HepG2 (cell line): Measurements from ENCODE around the gene CASP3. TPM values are rescaled to one million over a fixed set of nuclear protein-coding genes. Genes with fewer than 3 reads are reported as not detected.

Source experiments
- CBFB ChIP-seq: sonication (generic); formaldehyde crosslinking; IDR thresholded peaks from 2 replicates; pipeline ENCODE4 v1.4.0; 2020; ENCODE audit warnings: missing genetic modification reagents
- ESRRA ChIP-seq: sonication (generic); formaldehyde crosslinking; IDR thresholded peaks from 2 replicates; pipeline ENCODE4 v1.5.1; 2020; ENCODE audit warnings: mild to moderate bottlenecking, low read depth, missing genetic modification reagents
- FOSL1 ChIP-seq: sonication (generic); formaldehyde crosslinking; IDR thresholded peaks from 2 replicates; pipeline ENCODE4 v1.9.0; 2021; ENCODE audit warnings: missing genetic modification reagents, borderline replicate concordance
- NR2C2 ChIP-seq: sonication (generic); formaldehyde crosslinking; IDR thresholded peaks from 2 replicates; pipeline ENCODE4 v1.4.0; 2020; ENCODE audit warnings: missing genetic modification reagents, mild to moderate bottlenecking, moderate library complexity, borderline replicate concordance
- SIX4 ChIP-seq: sonication (generic); formaldehyde crosslinking; IDR thresholded peaks from 2 replicates; pipeline ENCODE4 v1.4.0; 2020; ENCODE audit warnings: missing genetic modification reagents
- TBX3 ChIP-seq: fragments of 450-650 bp; IDR thresholded peaks from 2 replicates; pipeline ENCODE4 v1.6.1; 2017; ENCODE audit warnings: antibody characterized with exemption, mild to moderate bottlenecking, inconsistent platforms, borderline replicate concordance
- TFE3 ChIP-seq: IDR thresholded peaks from 2 replicates; pipeline ENCODE4 v1.6.1; 2016
- THAP11 ChIP-seq: IDR thresholded peaks from 2 replicates; pipeline ENCODE4 v1.6.1; 2016; ENCODE audit warnings: missing biosample characterization, missing genetic modification reagents
- YY1 ChIP-seq: IDR thresholded peaks from 2 replicates; pipeline ENCODE4 v1.6.1; 2011; ENCODE audit warnings: low read length, low read depth, moderate library complexity, mild to moderate bottlenecking; ENCODE audit not compliant: insufficient read depth, insufficient replicate concordance
- ZBTB10 ChIP-seq: sonication (generic); formaldehyde crosslinking; IDR thresholded peaks from 2 replicates; pipeline ENCODE4 v1.4.0; 2020; ENCODE audit warnings: missing genetic modification reagents, borderline replicate concordance
- ZFX ChIP-seq: sonication (generic); formaldehyde crosslinking; IDR thresholded peaks from 2 replicates; pipeline ENCODE4 v1.4.0; 2020; ENCODE audit warnings: mild to moderate bottlenecking, low read depth, missing genetic modification reagents, moderate library complexity
- ZMYM4 ChIP-seq: sonication (generic); formaldehyde crosslinking; IDR thresholded peaks from 2 replicates; pipeline ENCODE4 v1.8.1; 2023; ENCODE audit warnings: mild to moderate bottlenecking, missing genetic modification reagents
- ZNF574 ChIP-seq: sonication (generic); formaldehyde crosslinking; IDR thresholded peaks from 2 replicates; pipeline ENCODE4 v1.4.0; 2020; ENCODE audit warnings: missing genetic modification reagents
- ZNF605 ChIP-seq: sonication (generic); formaldehyde crosslinking; IDR thresholded peaks from 2 replicates; pipeline ENCODE4 v1.8.0; 2022; ENCODE audit warnings: mild to moderate bottlenecking, missing genetic modification reagents
- polyA plus RNA-seq, 8 experiments: library from polyadenylated mRNA; depleted of rRNA in 3 of 8; stranded (reverse) in 7 of 8; unstranded in 1 of 8; fragments of >200 nt; fragmentation: Illumina TruSeq in 4 of 8; extraction: Trizol in 4 of 8; gene quantifications; 2 replicates each; pipeline versions ENCODE4 v1.2.1 to v1.2.3, GENCODE V29; 2011 to 2016; ENCODE audit warnings: low read depth in 4 of 8, missing spikeins in 1 of 8, mixed read lengths in 1 of 8; ENCODE audit not compliant: insufficient read depth in 1 of 8
- total RNA-seq, 5 experiments: library from RNA; depleted of rRNA; stranded (reverse); fragments of >200 nt; fragmentation: Illumina TruSeq; extraction: Trizol; gene quantifications; 2 replicates each; pipeline ENCODE4 v1.2.3, GENCODE V29; 2016; ENCODE audit warnings: low read depth in 1 of 5
- TF ChIP-seq, protein P1 (sequence below): IDR thresholded peaks from 2 replicates; pipeline ENCODE4 v1.6.1; 2016; ENCODE audit warnings: mild to moderate bottlenecking

CASP3 gene
- total and polyA plus RNA-seq, 2 of the 13 experiments (the other 11 are each of a cell fraction or from before 2014, with no cell fraction given) = 26.0 to 77.8 TPM

- peak; percentile 87 for TF ChIP-seq TBX3
- peak; percentile 94 for TF ChIP-seq CBFB
- peak; percentile 83 for TF ChIP-seq NR2C2 (CRISPR knock-in tag)
- peak; percentile 96 for TF ChIP-seq ESRRA
- TF ChIP-seq ZMYM4 = peak; percentile 77; the same call in 1 of the 2 replicates
- TF ChIP-seq TFE3 = peak; percentile 99
- TF ChIP-seq, protein P1, sequence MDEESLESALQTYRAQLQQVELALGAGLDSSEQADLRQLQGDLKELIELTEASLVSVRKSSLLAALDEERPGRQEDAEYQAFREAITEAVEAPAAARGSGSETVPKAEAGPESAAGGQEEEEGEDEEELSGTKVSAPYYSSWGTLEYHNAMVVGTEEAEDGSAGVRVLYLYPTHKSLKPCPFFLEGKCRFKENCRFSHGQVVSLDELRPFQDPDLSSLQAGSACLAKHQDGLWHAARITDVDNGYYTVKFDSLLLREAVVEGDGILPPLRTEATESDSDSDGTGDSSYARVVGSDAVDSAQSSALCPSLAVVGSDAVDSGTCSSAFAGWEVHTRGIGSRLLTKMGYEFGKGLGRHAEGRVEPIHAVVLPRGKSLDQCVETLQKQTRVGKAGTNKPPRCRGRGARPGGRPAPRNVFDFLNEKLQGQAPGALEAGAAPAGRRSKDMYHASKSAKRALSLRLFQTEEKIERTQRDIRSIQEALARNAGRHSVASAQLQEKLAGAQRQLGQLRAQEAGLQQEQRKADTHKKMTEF (CRISPR knock-in tag) = peak; percentile 80
- 0 out of 2 replicates have a peak, but pooled peaks have one; percentile 41 for TF ChIP-seq ZNF605 (CRISPR knock-in tag)
- TF ChIP-seq SIX4 (CRISPR knock-in tag) = 0 out of 2 replicates have a peak, but pooled peaks have one; percentile 25
- peak; percentile 33 for TF ChIP-seq YY1
- peak; percentile 22; the same call in 1 of the 2 replicates for TF ChIP-seq FOSL1 (CRISPR knock-in tag)
- 0 out of 2 replicates have a peak, but pooled peaks have one; percentile 34 for TF ChIP-seq ZBTB10 (CRISPR knock-in tag)
- TF ChIP-seq ZNF574 (CRISPR knock-in tag) = peak; percentile 39; the same call in 1 of the 2 replicates
- peak; percentile 59 for TF ChIP-seq THAP11 (CRISPR knock-in tag)
- peak; percentile 13; the same call in 1 of the 2 replicates for TF ChIP-seq ZFX (CRISPR knock-in tag)
Observed at GRCh38 chr4:184625783-184626596, 23.3 kb downstream of the CASP3 start (continued).
